K562 (cell line): ENCODE data around the gene PLPPR2. TPM values are rescaled to one million over a fixed set of nuclear protein-coding genes. Genes with fewer than 3 reads are reported as not detected.
A peak's percentile ranks its signal among the peaks of the same experiment; 100 is the strongest.

ENCODE experiments used
- CREB3L1 ChIP-seq: fragments of 450-650 bp; IDR thresholded peaks from 2 replicates; pipeline ENCODE4 v1.6.1; 2014; ENCODE audit warnings: low read depth, mild to moderate bottlenecking, moderate library complexity, borderline replicate concordance
- ERF ChIP-seq: fragments of 450-650 bp; formaldehyde crosslinking; IDR thresholded peaks from 2 replicates; pipeline ENCODE4 v1.4.0; 2020; ENCODE audit warnings: mild to moderate bottlenecking, mixed read lengths
- ETV1 ChIP-seq: fragments of 450-650 bp; conservative IDR thresholded peaks from 2 replicates; pipeline ENCODE4 v1.6.1; 2016; ENCODE audit warnings: missing genetic modification characterization, control low read depth, low read depth, missing compliant biosample characterization
- EZH2 ChIP-seq: IDR thresholded peaks from 2 replicates; pipeline ENCODE4 v1.6.1; 2012; ENCODE audit warnings: low read depth, mild to moderate bottlenecking, inconsistent platforms, low read length, borderline replicate concordance
- GATAD2A ChIP-seq: fragments of 450-650 bp; IDR thresholded peaks from 2 replicates; pipeline ENCODE4 v1.6.1; 2017
- HNRNPL ChIP-seq: fragments of 200-400 bp; formaldehyde crosslinking; IDR thresholded peaks from 2 replicates; pipeline ENCODE4 v1.6.1; 2017; ENCODE audit warnings: low read depth, mild to moderate bottlenecking, low read length
- KDM5B ChIP-seq: fragments of 200-600 bp; sonication (generic); IDR thresholded peaks from 2 replicates; pipeline ENCODE4 v1.6.1; 2012; ENCODE audit warnings: low read depth, mild to moderate bottlenecking, moderate library complexity, low read length, control low read depth, inconsistent platforms; ENCODE audit not compliant: insufficient replicate concordance
- KLF1 ChIP-seq: fragments of 450-650 bp; IDR thresholded peaks from 2 replicates; pipeline ENCODE4 v1.6.1; 2016; ENCODE audit warnings: missing genetic modification characterization, missing compliant biosample characterization
- PCBP1 ChIP-seq: fragments of 200-400 bp; formaldehyde crosslinking; IDR thresholded peaks from 2 replicates; pipeline ENCODE4 v1.6.1; 2018; ENCODE audit warnings: mild to moderate bottlenecking, low read depth, low read length; ENCODE audit not compliant: poor library complexity, severe bottlenecking
- THRAP3 ChIP-seq: fragments of 450-650 bp; IDR thresholded peaks from 2 replicates; pipeline ENCODE4 v1.6.1; 2016; ENCODE audit warnings: mild to moderate bottlenecking, inconsistent platforms, borderline replicate concordance
- ZEB2 ChIP-seq: fragments of 450-650 bp; IDR thresholded peaks from 2 replicates; pipeline ENCODE4 v1.6.1; 2016
- ZNF12 ChIP-seq: sonication (generic); formaldehyde crosslinking; IDR thresholded peaks from 2 replicates; pipeline ENCODE4 v1.4.0; 2020; ENCODE audit warnings: mild to moderate bottlenecking, missing genetic modification reagents
- ZNF121 ChIP-seq: sonication (generic); formaldehyde crosslinking; conservative IDR thresholded peaks from 2 replicates; pipeline ENCODE4 v1.8.0; 2022; ENCODE audit warnings: missing genetic modification reagents
- ZNF282 ChIP-seq: sonication (generic); formaldehyde crosslinking; IDR thresholded peaks from 2 replicates; pipeline ENCODE4 v1.8.1; 2023; ENCODE audit warnings: missing genetic modification reagents
- ZNF695 ChIP-seq: fragments of 450-650 bp; formaldehyde crosslinking; IDR thresholded peaks from 2 replicates; pipeline ENCODE4 v1.4.0; 2020; ENCODE audit warnings: mild to moderate bottlenecking, moderate library complexity
- polyA plus RNA-seq, 8 experiments: library from polyadenylated mRNA; depleted of rRNA in 4 of 8; stranded (reverse) in 5 of 8; unstranded in 3 of 8; fragments of >200 nt; fragmentation: Nextera tagmentation in 2 of 8; fragmentation: Illumina TruSeq in 1 of 8; extraction: Ambion mirVana in 2 of 8; extraction: Trizol in 1 of 8; gene quantifications; 2 replicates each; pipeline versions ENCODE4 v1.2.1 to v1.2.3, GENCODE V29; 2011 to 2014; ENCODE audit warnings: inconsistent platforms in 1 of 8, missing spikeins in 1 of 8
- total RNA-seq, 7 experiments: library from RNA; depleted of rRNA in 6 of 7; stranded (reverse); fragments of >200 nt in 6 of 7; fragmentation: Illumina TruSeq in 2 of 7; extraction: Trizol in 2 of 7; gene quantifications; 2 replicates each; pipeline versions ENCODE4 v1.2.1 to v1.2.3, GENCODE V29; 2011 to 2021; ENCODE audit warnings: low replicate concordance in 1 of 7
- TF ChIP-seq, protein P1 (sequence below): fragments of 250-450 bp; sonication (Bioruptor Pico); IDR thresholded peaks from 2 replicates; pipeline ENCODE4 v1.5.0; 2020; ENCODE audit warnings: mild to moderate bottlenecking
- TF ChIP-seq, protein P2 (sequence below): fragments of 450-650 bp; IDR thresholded peaks from 2 replicates; pipeline ENCODE4 v1.6.1; 2016
- TF ChIP-seq, protein P3 (sequence below): sonication (generic); formaldehyde crosslinking; IDR thresholded peaks from 2 replicates; pipeline ENCODE4 v1.8.1; 2023; ENCODE audit warnings: mild to moderate bottlenecking, missing genetic modification reagents

The PLPPR2 gene
- total and polyA plus RNA-seq, 9 of the 15 experiments (the other 6 are each of a cell fraction or from before 2014, with no cell fraction given) = 0.49 to 15.9 (median 3.4) TPM

GRCh38 chr19:11355160-11356073 is at the start of gene PLPPR2 (continued):
- TF ChIP-seq KDM5B = peak; percentile 78
- TF ChIP-seq, protein P1, sequence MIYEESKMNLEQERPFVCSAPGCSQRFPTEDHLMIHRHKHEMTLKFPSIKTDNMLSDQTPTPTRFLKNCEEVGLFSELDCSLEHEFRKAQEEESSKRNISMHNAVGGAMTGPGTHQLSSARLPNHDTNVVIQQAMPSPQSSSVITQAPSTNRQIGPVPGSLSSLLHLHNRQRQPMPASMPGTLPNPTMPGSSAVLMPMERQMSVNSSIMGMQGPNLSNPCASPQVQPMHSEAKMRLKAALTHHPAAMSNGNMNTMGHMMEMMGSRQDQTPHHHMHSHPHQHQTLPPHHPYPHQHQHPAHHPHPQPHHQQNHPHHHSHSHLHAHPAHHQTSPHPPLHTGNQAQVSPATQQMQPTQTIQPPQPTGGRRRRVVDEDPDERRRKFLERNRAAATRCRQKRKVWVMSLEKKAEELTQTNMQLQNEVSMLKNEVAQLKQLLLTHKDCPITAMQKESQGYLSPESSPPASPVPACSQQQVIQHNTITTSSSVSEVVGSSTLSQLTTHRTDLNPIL (CRISPR knock-in tag) = no peak
- no peak for TF ChIP-seq CREB3L1
- TF ChIP-seq GATAD2A = no peak
- no peak for TF ChIP-seq ZNF12 (CRISPR knock-in tag)
- TF ChIP-seq ZNF121 (CRISPR knock-in tag) = no peak
- no peak for TF ChIP-seq ZNF282 (CRISPR knock-in tag)
- TF ChIP-seq, protein P2, sequence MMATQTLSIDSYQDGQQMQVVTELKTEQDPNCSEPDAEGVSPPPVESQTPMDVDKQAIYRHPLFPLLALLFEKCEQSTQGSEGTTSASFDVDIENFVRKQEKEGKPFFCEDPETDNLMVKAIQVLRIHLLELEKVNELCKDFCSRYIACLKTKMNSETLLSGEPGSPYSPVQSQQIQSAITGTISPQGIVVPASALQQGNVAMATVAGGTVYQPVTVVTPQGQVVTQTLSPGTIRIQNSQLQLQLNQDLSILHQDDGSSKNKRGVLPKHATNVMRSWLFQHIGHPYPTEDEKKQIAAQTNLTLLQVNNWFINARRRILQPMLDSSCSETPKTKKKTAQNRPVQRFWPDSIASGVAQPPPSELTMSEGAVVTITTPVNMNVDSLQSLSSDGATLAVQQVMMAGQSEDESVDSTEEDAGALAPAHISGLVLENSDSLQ = peak; percentile 32; the same call in 1 of the 2 replicates
- no peak for TF ChIP-seq PCBP1
- no peak for TF ChIP-seq THRAP3
- no peak for TF ChIP-seq KLF1 (tag)
- TF ChIP-seq ERF (CRISPR knock-in tag) = no peak
- TF ChIP-seq, protein P3, sequence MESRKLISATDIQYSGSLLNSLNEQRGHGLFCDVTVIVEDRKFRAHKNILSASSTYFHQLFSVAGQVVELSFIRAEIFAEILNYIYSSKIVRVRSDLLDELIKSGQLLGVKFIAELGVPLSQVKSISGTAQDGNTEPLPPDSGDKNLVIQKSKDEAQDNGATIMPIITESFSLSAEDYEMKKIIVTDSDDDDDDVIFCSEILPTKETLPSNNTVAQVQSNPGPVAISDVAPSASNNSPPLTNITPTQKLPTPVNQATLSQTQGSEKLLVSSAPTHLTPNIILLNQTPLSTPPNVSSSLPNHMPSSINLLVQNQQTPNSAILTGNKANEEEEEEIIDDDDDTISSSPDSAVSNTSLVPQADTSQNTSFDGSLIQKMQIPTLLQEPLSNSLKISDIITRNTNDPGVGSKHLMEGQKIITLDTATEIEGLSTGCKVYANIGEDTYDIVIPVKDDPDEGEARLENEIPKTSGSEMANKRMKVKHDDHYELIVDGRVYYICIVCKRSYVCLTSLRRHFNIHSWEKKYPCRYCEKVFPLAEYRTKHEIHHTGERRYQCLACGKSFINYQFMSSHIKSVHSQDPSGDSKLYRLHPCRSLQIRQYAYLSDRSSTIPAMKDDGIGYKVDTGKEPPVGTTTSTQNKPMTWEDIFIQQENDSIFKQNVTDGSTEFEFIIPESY = no peak
- no peak for TF ChIP-seq ETV1
- no peak for TF ChIP-seq ZEB2
- no peak for TF ChIP-seq HNRNPL
- TF ChIP-seq EZH2 = no peak
- TF ChIP-seq ZNF695 = no peak
